ENCODE results near the gene RBBP4.
"Not testable (repeated sequence)": the region's sequence is repeated elsewhere in the genome, so short reads cannot be mapped to it uniquely, and the experiment has no call there.

Gene RBBP4

DNA sequence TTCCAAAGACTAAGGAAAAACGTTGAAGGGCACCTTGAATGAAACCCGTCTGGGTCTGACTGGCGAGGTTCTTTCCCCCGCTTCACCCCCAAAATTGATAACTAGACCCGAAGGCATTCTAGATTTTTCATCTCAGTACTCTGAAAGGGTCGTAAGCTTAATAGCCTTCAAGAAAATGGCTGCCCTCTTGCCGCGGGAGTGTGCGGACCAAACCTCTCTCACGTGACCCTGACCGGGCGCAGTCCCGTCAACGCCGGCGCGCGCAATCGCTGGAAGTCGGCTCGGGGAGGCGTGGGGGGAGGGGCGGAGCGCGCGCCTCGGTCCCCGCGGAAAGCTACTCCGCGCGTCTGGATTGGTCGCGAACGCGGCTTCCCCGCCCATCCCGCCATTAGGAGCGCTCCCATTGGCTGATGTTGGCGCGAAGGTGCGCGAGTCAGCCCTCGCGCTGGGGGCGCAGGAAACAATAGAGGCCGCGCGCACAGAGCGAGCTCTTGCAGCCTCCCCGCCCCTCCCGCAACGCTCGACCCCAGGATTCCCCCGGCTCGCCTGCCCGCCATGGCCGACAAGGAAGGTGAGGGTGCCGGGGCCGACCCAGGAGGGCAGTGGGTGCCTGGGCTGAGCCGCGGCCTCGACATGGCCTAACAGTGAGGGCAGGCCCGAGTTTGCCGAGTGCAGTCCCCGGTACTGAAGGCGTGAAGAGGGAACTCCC, at the start of gene RBBP4:
Gene RBBP4, plus strand, starts transcription at position 457 of the 709 bp plus-strand sequence. Its CDS starts 99 bp downstream, at position 556.
- DNase-seq (ENCODE audit: low read depth in 2 of 3, low spot score in 1 of 3) = peak; percentile 96 to 98 (median 98)

DNA sequence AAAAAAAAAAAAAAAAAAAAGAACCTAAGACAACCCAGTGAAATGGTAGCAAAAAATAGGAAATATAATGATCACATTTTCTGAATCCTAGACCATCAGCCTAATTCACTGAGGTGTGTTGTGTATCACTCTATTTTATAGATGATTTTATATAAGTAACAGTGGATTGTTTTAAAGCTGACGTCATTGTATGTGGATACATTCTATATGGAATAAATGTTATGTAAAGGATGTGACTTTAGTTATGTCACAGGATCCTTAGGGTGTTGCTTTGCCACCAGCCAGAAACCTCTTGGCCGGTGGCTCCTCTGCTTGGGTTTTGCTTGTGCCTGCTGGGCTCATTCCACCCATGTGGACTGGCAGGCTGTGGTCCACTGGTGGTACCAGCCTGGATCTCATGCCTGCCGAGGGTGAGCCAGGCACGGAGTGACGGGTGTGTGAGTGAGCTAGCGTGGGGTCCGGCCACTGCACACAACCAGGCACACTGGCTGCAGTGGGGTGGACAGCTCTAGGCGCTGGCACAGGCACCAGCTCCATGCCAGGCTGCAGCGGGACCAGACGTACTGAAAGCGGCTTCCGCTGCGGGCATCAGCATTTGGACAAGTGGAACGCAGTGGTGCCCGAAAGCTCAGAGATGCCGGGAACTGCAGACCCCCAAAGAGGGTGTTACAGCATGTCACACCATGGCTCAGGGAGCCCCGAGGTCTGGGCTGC, 45.1 kb upstream of the RBBP4 start:
- no peak for DNase-seq (ENCODE audit: low read depth in 2 of 3, low spot score in 1 of 3)

DNA sequence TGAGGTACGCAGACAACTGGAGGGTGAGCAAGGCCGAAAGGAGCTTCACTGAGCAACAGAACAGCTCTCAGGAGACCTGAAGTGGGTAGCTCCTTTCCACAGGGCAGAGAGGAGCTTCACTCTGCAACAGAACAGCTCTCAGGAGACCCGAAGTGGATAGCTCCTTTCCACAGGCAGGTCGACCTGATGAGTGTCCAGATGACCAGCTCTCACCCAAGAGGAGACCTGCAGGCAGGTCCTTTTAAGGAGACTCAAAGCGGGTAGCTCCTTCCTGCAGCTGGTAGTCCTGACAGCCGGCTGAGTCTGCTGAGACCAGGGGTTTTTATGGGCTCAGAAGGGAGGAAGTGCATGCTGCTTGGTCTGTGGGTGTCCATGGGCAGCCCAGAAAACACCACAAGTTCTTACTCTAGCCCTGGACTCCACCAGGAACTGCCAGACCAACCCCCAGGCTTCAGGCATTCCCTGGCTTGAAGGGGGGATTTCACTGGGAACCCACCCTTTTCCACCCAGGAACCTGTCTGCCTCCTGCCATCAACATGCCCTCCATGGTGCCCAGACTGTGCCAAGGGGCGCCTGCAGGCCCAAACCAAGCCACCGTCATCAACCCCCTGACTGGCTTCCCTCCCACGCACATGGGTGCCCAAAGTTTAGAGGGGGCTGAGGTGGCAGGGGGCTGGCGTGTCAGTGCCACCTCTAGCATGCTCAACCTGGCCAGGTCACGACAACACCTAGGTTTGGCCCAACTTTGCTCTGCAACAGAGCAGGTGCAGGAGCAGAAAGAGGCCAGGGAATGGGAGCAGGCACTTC, 44.2 kb upstream of the RBBP4 start:
- no peak for DNase-seq (ENCODE audit: low read depth in 2 of 3, low spot score in 1 of 3)

DNA sequence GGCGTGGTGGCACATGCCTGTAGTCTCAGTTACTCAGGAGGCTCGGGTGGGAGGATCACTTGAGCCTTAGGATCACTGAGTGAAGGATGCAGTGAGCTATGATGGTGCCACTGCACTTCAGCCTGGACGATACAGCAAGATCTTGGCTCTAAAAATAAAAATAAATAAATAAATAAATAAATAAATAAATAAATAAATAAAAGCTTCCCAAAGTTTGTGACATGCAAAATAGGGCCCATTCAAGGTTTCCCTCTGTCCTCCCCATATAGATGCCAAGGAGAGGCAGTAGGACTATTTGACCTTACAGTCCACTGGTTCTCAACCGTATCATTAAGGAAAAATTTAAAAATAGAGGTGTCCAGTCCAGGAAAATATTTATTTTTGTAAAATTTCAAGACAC, 41.8 kb upstream of the RBBP4 start:
- no peak for DNase-seq (ENCODE audit: low read depth in 2 of 3, low spot score in 1 of 3)

DNA sequence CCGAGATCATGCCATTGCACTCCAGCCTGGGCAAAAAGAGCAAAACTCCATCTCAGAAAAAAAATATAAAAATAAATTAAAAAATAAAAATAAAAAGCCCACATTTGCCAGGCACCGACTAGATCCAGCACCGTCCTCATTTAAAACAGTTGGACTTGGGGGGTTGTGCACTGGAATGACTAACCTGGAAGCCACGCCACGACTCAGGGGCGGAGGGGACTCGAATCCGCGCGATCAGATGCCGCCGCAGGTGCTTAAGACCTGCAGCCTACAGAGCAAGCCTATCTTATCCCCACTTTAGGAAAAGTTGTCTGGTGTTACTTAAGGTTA, 39.2 kb upstream of the RBBP4 start:
- no peak for DNase-seq (ENCODE audit: low read depth in 2 of 3, low spot score in 1 of 3)

DNA sequence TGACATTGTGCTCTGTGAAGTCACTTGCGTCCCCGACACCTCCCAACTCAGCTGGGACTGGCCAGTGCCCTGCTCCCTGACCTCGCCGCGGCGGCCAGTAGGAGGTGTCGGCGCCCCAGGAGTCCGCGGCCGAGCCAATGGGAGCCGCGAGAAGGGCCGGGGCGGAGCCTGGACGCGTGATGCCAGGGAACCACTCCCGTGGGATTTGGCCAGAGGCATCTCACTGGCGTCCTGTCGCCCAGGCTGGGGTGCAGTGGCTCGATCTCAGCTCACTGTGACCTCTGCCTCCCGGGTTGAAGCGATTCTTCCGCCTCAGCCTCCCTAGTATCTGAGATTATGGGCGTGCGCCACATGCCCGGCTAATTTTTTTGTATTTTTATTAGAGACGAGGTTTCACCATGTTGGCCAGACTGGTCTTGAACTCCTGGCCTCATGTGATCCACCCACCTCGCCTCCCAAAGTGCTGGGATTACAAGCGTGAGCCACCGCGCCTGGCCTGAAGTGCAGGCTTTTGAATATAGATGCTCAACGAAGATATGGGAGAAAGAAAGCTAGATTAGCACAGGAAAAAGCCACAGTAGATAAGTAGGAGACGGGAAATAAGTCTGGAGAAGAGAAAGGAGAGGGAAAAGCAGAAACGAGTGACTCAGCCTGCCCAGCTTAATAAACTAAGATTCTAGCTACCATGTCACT, 38.7 kb upstream of the RBBP4 start:
- DNase-seq (ENCODE audit: low read depth in 2 of 3, low spot score in 1 of 3) = peak in 2 of 3 donors; percentile 24 to 57

DNA sequence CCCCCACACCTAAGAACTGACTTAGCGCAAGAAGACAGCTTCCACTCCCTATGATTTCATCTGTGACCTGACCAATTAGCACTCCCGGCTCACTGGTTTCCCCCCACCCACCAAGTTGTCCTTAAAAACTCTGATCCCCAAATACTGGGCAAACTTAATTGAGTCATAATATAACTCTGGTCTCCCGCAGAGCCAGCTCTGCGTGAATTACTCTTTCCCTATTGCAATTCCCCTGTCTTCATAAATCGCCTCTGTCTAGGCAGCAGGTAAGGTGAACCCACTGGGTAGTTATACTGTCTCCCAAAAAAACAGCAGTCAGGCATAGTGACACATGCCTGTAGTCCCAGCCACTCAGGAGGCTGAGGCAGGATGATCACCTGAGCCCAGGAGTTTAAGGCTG, 37.5 kb upstream of the RBBP4 start:
- DNase-seq (ENCODE audit: low read depth in 2 of 3, low spot score in 1 of 3) = no peak

DNA sequence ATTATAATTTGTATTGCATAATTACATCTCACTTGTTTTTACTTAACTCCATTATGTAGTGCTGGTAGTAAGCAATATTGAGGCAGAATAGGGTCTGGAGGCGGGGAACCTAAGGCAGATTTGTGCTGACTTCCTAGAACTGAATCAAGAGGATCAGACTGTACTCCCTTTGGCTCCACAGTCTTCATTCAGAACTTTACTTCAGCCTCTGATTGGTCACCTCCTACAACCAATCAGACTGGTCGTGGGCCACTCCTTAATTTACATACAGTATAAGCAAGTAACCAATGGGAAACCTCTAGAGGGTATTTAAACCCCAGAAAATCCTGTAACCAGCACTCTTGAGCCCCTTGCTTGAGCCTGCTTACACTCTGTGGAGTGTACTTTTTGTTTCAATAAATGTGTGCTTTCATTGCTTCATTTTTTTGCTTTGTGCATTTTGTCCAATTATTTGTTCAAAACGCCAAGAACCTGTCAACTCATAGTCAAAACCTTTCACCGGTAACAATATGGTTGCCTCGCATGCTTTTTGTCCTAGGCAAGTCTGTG, 32.3 kb upstream of the RBBP4 start:
- DNase-seq (ENCODE audit: low read depth in 2 of 3, low spot score in 1 of 3) = no peak

DNA sequence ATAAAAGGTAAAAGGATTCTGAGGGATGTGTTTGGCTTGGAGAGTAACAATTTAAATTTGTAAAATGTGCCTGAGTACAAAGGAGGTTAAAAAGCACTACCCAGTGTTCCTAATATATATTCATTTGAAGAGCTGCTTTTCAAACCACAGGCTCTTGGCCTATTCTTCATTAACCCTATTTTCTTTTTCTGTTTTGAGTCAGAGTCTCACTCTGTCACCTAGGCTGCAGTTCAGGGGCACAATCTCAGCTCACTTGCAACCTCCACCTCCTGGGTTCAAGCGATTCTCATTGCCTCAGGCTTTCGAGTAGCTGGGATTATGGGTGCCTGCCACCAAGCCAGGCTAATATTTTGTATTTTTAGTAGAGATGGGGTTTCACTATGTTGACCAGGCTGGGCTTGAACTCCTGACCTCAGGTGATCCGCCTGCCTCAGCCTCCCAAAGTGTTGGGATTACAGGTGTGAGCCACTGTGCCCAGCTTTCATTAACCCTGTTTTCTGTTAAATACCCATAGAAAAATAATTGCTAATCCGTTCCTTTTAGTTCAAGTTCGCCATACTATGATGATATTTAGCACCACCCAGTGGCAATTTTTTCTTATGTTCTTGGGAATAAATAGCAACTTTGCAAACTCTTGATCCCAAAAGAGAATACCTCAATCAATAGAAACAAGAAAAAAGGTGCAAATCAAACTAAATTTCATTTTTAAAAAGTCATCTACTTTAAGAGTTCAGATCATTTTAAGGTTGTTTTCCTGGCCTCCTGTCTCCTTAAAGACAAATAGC, 31.1 kb upstream of the RBBP4 start:
- DNase-seq (ENCODE audit: low read depth in 2 of 3, low spot score in 1 of 3) = no peak

DNA sequence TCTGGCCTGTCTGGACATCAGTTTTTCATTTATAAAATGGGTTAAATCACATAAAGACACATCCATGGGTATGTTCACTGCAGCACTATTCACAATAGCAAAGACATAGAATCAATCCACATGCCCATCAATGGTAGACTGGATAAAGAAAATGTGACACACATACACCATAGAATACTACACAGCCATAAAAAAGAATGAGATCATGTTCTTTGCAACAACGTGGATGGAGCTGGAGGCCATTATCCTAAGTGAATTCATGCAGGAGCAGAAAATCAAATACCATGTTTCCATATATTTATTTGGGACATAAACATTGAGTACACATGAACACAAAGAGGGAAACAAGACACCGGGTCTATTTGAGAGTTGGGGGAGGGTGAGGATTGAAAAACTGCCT, 28.8 kb upstream of the RBBP4 start:
- no peak for DNase-seq (ENCODE audit: low read depth in 2 of 3, low spot score in 1 of 3)

DNA sequence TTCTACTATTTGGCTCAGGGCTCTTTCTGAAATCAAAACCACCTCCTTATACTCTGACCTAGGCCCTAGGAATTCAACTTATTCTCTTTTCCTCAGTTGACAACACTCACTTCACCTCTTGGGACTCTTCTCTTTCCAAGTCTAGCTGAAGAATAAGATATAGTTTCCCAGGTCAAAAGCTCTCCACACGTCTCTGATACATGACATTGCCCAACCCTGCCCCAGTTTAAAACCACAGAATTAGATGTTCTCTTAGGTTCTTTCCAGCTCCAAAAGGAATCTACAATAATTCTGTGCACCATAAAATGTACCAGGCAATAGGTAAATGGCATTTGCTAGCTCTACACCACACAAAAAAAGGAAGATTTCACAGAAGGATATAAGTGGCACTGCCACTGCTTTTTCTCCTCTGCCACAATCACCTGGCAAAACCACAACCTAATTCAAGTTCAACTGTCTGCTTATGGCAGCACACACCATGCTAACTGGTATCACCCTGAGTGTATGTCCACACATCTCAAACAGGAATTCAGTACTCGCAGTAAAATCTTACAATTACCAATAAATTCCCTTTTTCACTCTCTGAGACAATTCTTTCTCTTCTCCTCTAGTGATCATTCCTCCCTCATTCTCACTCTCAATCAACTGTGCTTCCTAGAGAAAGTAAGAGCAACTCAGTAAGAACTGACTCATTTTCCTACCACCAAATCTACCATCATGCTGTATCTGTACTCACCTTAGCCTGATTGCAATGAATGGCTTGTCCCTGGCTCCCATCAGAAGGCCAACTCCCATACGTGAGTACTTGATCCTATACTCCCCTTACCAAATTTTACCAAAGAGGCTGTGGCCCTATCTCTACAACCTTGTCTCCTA, 28.0 kb upstream of the RBBP4 start:
- DNase-seq (ENCODE audit: low read depth in 2 of 3, low spot score in 1 of 3) = no peak

DNA sequence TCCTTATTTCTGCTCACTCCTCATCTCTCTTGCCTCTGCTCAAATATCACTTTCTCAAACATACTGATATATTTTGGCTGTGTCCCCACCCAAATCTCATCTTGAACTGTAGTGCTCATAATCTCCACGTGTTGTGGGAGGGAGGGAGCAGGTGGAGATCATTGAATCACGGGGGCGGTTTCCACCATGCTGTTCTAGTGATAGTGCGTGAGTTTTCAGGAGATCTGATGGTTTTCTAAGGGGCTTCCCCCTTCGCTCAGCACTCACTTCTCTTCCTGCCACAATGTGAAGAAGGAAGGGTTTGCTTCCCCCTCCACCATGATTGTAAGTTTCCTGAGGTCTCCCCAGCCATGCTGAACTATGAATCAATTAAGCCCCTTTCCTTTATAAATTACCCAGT, 27.2 kb upstream of the RBBP4 start:
- peak; percentile 21 to 37 (median 35) for DNase-seq (ENCODE audit: low read depth in 2 of 3, low spot score in 1 of 3)

DNA sequence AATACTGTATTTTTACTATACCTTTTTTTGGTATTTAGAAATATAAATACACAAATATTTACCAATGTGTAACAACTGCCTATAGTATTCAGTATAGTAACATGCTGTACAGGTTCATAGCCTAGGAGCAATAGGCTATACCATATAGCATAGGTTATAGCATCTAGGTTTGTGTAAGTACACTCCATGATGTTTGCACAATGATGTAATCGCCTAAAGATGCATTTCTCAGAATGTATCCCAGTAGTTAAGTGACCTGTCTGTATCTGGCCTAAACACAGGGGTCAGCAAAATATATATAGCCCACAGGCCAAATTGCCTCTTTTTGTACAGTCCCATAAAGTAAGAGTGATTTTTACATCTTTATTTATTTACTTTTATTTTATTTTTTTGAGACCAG, 24.8 kb upstream of the RBBP4 start:
- no peak for DNase-seq (ENCODE audit: low read depth in 2 of 3, low spot score in 1 of 3)

DNA sequence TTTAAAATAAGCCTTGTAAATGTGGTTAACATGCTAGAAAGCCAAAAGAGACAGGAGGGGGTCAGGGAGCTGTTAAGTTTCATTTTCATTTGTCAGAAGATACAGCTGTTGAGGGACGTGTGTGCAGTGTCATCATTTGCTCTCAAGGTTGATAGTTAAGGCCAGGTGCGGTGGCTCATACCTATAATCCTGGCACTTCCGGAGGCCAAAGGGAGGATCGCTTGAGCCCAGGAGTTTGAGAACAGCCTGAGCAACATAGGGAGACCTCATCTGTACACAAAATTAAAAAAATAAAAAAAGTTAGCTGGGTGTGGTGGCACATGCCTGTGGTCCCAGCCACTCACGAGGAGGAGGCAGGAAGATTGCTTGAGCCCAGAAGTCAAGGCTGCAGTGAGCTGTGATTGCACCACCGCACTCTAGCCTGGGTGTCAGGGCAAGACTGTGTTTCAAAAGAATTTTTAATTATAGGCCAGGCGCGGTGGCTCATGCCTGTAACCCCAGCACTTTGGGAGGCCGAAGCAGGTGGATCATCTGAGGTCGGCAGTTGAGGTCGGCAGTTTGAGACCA, 23.3 kb upstream of the RBBP4 start:
- DNase-seq (ENCODE audit: low read depth in 2 of 3, low spot score in 1 of 3) = no peak

DNA sequence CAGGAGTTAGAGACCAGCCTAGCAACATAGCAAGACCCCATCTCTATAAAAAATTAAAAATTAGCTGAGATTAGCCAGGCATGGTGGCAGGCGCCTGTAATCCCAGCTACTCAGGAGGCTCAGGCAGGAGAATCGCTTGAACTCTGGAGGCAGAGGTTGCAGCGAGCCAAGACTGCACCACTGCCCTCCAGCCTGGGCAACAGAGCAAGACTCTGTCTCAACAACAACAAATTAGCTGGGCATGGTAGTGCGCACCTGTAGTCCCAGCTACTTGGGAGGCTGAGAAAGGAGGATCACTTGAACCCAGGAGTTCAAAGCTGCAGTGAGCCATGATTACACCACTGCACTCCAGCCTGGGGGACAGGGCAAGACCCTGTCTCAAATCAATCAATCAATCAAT, 20.8 kb upstream of the RBBP4 start:
- DNase-seq (ENCODE audit: low read depth in 2 of 3, low spot score in 1 of 3) = not testable (repeated sequence)

DNA sequence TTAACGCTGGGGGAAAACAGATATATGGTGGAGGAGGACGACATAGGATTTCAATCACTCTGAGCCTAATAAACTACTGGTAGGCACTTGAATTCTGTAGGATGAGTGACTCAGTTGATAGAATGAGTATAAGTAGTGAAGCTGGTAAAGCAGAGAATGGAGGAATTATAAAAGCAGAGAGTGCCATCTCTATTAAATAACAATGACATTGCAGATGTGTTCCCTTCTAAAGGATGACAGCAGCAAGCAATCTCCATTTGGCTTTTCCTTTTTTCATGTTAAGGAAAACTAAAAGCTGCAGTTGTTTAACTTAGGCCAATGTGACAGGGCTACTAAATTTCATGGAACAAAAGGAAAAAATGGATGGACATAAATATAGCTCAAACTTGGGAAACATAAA, 18.2 kb upstream of the RBBP4 start:
- no peak for DNase-seq (ENCODE audit: low read depth in 2 of 3, low spot score in 1 of 3)

DNA sequence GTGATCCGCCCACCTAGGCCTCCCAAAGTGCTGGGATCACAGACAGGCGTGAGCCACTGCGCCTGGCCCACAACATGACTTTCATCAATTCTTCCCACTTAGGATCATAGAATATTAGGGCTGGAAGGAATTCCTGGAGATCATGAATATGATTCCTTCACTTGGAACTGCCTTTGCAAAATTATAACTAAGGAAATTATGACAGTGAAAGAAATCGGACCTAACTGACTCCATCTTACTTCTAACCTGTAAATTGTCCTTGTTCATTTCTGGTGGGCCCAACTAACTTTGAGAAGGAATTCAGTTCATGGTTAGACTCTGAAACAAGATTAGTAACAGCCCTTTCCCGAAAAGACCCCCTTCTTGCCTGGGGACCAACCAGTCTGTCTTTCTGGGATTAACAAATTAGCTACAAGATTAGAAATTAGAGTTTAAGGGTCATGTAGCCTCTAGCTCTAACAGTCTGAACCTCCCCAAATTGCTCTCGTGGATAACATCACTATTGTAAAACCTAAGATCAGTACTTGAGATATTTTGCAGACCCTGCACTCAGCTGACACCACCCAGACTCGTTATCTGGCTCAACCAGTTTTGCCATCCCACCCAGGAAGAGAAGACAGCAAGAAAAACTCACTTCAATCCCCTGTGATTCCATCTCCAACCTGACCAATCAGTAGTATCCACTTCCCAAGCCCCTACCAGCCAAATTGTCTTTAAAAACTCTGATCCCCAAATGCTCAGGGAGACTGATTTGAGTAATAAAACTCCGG, 15.3 kb upstream of the RBBP4 start:
- no peak for DNase-seq (ENCODE audit: low read depth in 2 of 3, low spot score in 1 of 3)

DNA sequence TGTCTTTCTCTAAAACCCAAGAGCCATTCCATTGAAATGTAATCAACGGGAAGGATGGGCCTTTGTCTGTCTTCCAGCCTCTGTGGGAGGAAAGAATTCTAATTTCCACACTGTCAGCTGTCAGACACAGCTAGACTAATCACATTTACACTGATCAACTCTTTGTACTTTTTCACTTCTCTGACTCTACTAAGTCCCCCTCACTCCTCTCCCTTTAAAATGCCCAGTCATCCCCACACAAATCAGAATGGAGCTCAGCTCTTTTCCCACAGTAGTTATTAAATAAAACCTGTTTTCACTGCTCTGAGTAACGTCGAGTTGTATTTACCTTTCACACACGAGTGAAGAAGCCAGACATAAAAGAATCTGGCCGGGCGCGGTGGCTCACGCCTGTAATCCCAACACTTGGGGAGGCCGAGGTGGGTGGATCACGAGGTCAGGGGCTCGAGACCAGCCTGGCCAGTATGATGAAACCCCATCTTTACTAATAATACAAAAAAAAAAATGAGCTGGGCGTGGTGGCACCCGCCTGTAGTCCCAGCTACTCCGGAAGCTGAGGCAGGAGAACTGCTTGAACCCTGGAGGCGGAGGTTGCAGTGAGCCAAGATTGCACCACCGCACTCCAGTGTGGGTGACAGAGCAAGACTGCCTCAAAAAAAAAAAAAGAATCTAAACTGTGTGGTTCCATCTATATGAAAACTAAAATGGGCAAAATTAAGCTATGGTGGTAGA, 13.9 kb upstream of the RBBP4 start:
- no peak for DNase-seq (ENCODE audit: low read depth in 2 of 3, low spot score in 1 of 3)

Data from stimulated activated CD4-positive, alpha-beta T cell treated with anti-CD3 and anti-CD28 coated beads, Interleukin-12 subunit alpha, Interleukin-12 subunit beta, amount 100 ng/mL, for 48 hours (primary cell).